ENCODE measurements around the gene LITAF. TPM values are rescaled to one million over a fixed set of nuclear protein-coding genes. Genes with fewer than 3 reads are reported as not detected.
A peak's percentile ranks its signal among the peaks of the same experiment; 100 is the strongest.

LITAF gene
- total RNA-seq, 1 donor from 2014 or later = 197 TPM

GRCh38 chr16:11627822-11628457, 41.2 kb upstream of the LITAF start:
- no peaks in the 10 kb centered on the region for H3K9me3 Mint-ChIP-seq
- no peak for DNase-seq (ENCODE audit: low spot score)
- peaks cover 28% of the 10 kb centered on the region for H3K4me1 Mint-ChIP-seq (ENCODE audit: low read depth)
- H3K4me3 Mint-ChIP-seq = no peak overlapping the region
- H3K27ac Mint-ChIP-seq = peak overlapping the region; percentile 13
- peaks cover 4% of the 10 kb centered on the region for H3K36me3 Mint-ChIP-seq (ENCODE audit: low read depth)
- peaks cover 2% of the 10 kb centered on the region for H3K27me3 Mint-ChIP-seq (ENCODE audit: insufficient read depth)
- intact Hi-C loops (cut with micrococcal nuclease) = no loop called here

DNA sequence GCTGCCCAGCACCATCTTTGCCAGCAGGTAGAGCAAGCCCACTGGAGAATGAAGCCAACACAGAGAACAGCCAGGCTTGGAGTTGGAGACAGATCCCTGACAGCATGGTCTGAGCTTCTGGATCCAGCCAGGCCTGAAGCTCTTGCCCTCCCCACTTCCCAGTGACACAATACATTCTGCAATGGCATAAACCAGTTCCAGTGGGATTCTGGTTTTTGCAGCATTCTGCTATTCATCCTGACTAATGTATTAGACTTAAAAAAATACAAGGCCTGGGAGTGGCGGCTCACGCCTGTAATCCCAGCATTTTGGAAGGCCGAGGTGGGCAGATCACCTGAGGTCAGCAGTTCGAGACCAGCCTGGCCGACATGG, 40.6 kb upstream of the LITAF start:
- Mint-ChIP-seq H3K27me3 (ENCODE audit: insufficient read depth) (peaks cover 2% of the 10 kb centered on the region), H3K4me1 (ENCODE audit: low read depth) (peaks cover 28% of the 10 kb centered on the region), H3K36me3 (ENCODE audit: low read depth) (peaks cover 4% of the 10 kb centered on the region), H3K4me3 (no peak overlapping the region), H3K9me3 (no peaks in the 10 kb centered on the region), H3K27ac (no peak overlapping the region)
- DNase-seq (ENCODE audit: low spot score) = no peak
- intact Hi-C loops (cut with micrococcal nuclease) = no loop called here

GRCh38 chr16:11626657-11627291, 40.1 kb upstream of the LITAF start:
- Mint-ChIP-seq H3K4me3 (no peak overlapping the region), H3K27me3 (ENCODE audit: insufficient read depth) (no peaks in the 10 kb centered on the region), H3K9me3 (no peaks in the 10 kb centered on the region), H3K36me3 (ENCODE audit: low read depth) (peaks cover 4% of the 10 kb centered on the region), H3K4me1 (ENCODE audit: low read depth) (peaks cover 30% of the 10 kb centered on the region), H3K27ac (no peak overlapping the region)
- intact Hi-C loops (cut with micrococcal nuclease) = no loop called here
- no peak for DNase-seq (ENCODE audit: low spot score)

GRCh38 chr16:11625769-11626168, 39.0 kb upstream of the LITAF start:
- Mint-ChIP-seq H3K27ac (peak overlapping the region; percentile 40), H3K4me3 (no peak overlapping the region), H3K27me3 (ENCODE audit: insufficient read depth) (no peaks in the 10 kb centered on the region), H3K9me3 (no peaks in the 10 kb centered on the region), H3K36me3 (ENCODE audit: low read depth) (peaks cover 8% of the 10 kb centered on the region), H3K4me1 (ENCODE audit: low read depth) (peaks cover 36% of the 10 kb centered on the region)
- DNase-seq (ENCODE audit: low spot score) = no peak
- intact Hi-C loops (cut with micrococcal nuclease) = no loop called here

GRCh38 chr16:11624636-11625607, 38.2 kb upstream of the LITAF start:
- Mint-ChIP-seq H3K9me3 (peaks cover 5% of the 10 kb centered on the region), H3K4me1 (ENCODE audit: low read depth) (peaks cover 42% of the 10 kb centered on the region), H3K36me3 (ENCODE audit: low read depth) (peaks cover 12% of the 10 kb centered on the region), H3K4me3 (peak overlapping the region; percentile 15), H3K27ac (no peak overlapping the region), H3K27me3 (ENCODE audit: insufficient read depth) (no peaks in the 10 kb centered on the region)
- intact Hi-C loops (cut with micrococcal nuclease) = no loop called here
- no peak for DNase-seq (ENCODE audit: low spot score)

DNA sequence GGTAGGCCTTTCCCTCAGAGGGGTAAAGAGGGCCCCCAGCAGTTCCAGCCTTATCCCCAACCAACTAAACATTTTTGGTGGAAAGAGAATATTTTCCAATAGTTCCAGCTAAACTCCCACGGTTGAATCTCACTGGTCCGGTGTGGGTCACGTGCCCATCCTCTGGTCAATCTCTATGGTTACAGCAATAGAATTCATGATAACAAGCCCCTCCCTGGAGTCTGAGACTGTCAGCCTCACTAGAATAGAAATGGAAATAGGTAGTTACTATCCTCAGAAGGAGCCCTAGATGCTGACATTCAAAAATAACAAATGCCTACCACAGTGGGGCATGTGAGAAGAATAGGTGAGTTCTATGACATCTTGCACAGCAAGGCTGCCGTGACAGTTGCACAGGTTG, 37.5 kb upstream of the LITAF start:
- no peaks in the 10 kb centered on the region for H3K27me3 Mint-ChIP-seq (ENCODE audit: insufficient read depth)
- H3K4me1 Mint-ChIP-seq (ENCODE audit: low read depth) = peaks cover 40% of the 10 kb centered on the region
- H3K9me3 Mint-ChIP-seq = peaks cover 5% of the 10 kb centered on the region
- H3K4me3 Mint-ChIP-seq = peak overlapping the region; percentile 53
- intact Hi-C loops (cut with micrococcal nuclease) = no loop called here
- peaks cover 13% of the 10 kb centered on the region for H3K36me3 Mint-ChIP-seq (ENCODE audit: low read depth)
- H3K27ac Mint-ChIP-seq = peak overlapping the region; percentile 55
- no peak for DNase-seq (ENCODE audit: low spot score)

- peaks cover 13% of the 10 kb centered on the region for H3K36me3 Mint-ChIP-seq (ENCODE audit: low read depth)
- peaks cover 1% of the 10 kb centered on the region for H3K27me3 Mint-ChIP-seq (ENCODE audit: insufficient read depth)
- H3K4me3 Mint-ChIP-seq = peak overlapping the region; percentile 71
- H3K4me1 Mint-ChIP-seq (ENCODE audit: low read depth) = peaks cover 33% of the 10 kb centered on the region
- peak; percentile 40 for DNase-seq (ENCODE audit: low spot score)
- H3K9me3 Mint-ChIP-seq = peaks cover 5% of the 10 kb centered on the region
- peak overlapping the region; percentile 83 for H3K27ac Mint-ChIP-seq
- intact Hi-C loops (cut with micrococcal nuclease) = loop anchor here (2.0 kb wide), 1 partner anchor 37 kb away; no protein-coding TSS in a partner anchor
These were observed 35.4 kb upstream of the LITAF start for GRCh38 chr16:11621920-11622651.

GRCh38 chr16:11621539-11621919, 34.8 kb upstream of the LITAF start:
- no peak for DNase-seq (ENCODE audit: low spot score)
- Mint-ChIP-seq H3K27me3 (ENCODE audit: insufficient read depth) (peaks cover 1% of the 10 kb centered on the region), H3K27ac (peak overlapping the region; percentile 83), H3K9me3 (peaks cover 5% of the 10 kb centered on the region), H3K4me3 (peak overlapping the region; percentile 71), H3K36me3 (ENCODE audit: low read depth) (peaks cover 13% of the 10 kb centered on the region), H3K4me1 (ENCODE audit: low read depth) (peaks cover 33% of the 10 kb centered on the region)
- intact Hi-C loops (cut with micrococcal nuclease) = loop anchor here (2.0 kb wide), 1 partner anchor 37 kb away; no protein-coding TSS in a partner anchor

GRCh38 chr16:11620243-11621003, 33.7 kb upstream of the LITAF start:
- H3K9me3 Mint-ChIP-seq = peaks cover 5% of the 10 kb centered on the region
- DNase-seq (ENCODE audit: low spot score) = no peak
- peaks cover 33% of the 10 kb centered on the region for H3K4me1 Mint-ChIP-seq (ENCODE audit: low read depth)
- intact Hi-C loops (cut with micrococcal nuclease) = loop anchor here (2.0 kb wide), 1 partner anchor 36 kb away; no protein-coding TSS in a partner anchor
- peaks cover 1% of the 10 kb centered on the region for H3K27me3 Mint-ChIP-seq (ENCODE audit: insufficient read depth)
- H3K36me3 Mint-ChIP-seq (ENCODE audit: low read depth) = peaks cover 13% of the 10 kb centered on the region
- H3K4me3 Mint-ChIP-seq = peak overlapping the region; percentile 25
- peak overlapping the region; percentile 72 for H3K27ac Mint-ChIP-seq

- peaks cover 13% of the 10 kb centered on the region for H3K36me3 Mint-ChIP-seq (ENCODE audit: low read depth)
These were observed 32.7 kb upstream of the LITAF start for GRCh38 chr16:11619327-11619851.

GRCh38 chr16:11618107-11618717, 31.5 kb upstream of the LITAF start:
- intact Hi-C loops (cut with micrococcal nuclease) = no loop called here
- peaks cover 1% of the 10 kb centered on the region for H3K27me3 Mint-ChIP-seq (ENCODE audit: insufficient read depth)
- H3K36me3 Mint-ChIP-seq (ENCODE audit: low read depth) = peaks cover 10% of the 10 kb centered on the region
- no peak overlapping the region for H3K4me3 Mint-ChIP-seq
- no peak for DNase-seq (ENCODE audit: low spot score)
- peak overlapping the region; percentile 3 for H3K27ac Mint-ChIP-seq
- H3K9me3 Mint-ChIP-seq = peaks cover 5% of the 10 kb centered on the region
- H3K4me1 Mint-ChIP-seq (ENCODE audit: low read depth) = peaks cover 25% of the 10 kb centered on the region

More at GRCh38 chr16:11619327-11619851, 32.7 kb upstream of the LITAF start:
- Mint-ChIP-seq H3K4me1 (ENCODE audit: low read depth) (peaks cover 26% of the 10 kb centered on the region), H3K27ac (peak overlapping the region; percentile 81), H3K4me3 (peak overlapping the region; percentile 26), H3K9me3 (peaks cover 5% of the 10 kb centered on the region), H3K27me3 (ENCODE audit: insufficient read depth) (peaks cover 1% of the 10 kb centered on the region)
- intact Hi-C loops (cut with micrococcal nuclease) = no loop called here
- peak; percentile 31 for DNase-seq (ENCODE audit: low spot score)

Measured in activated T-helper 1 cell treated with anti-CD3 and anti-CD28 coated beads, Interleukin-12 subunit alpha, Interleukin-12 subunit beta, Interleukin-2, Interleukin-4 antibody, amounts not matched to agents 30 ng/mL and 10 ng/mL and 1 ng/mL, durations not matched to agents 14 hours and 24 hours and 36 hours (primary cell).